SHP77 treated with DMSO at 0.1 percent for 48 hours (cell line): Measurements from ENCODE around the gene ADIPOR1.
A peak's percentile ranks its signal among the peaks of the same experiment; 100 is the strongest.
"Not testable (repeated sequence)": the region's sequence is repeated elsewhere in the genome, so short reads cannot be mapped to it uniquely, and the experiment has no call there.

Experiments used
- DNase-seq: peaks from one replicate; lab custom pipeline; 2025; lab: John Stamatoyannopoulos, UW

Gene ADIPOR1

GRCh38 chr1:202957733-202958543 is at the start of gene ADIPOR1:
Gene ADIPOR1 (minus strand): TSS chr1:202958312. CDS start chr1:202951070, 7,242 bp downstream.
- DNase-seq: peak; percentile 49

- DNase-seq: peak; percentile 93
These were observed 49.1 kb upstream of the ADIPOR1 start, which contains the start of gene TMEM183A for GRCh38 chr1:203006948-203007871. Gene TMEM183A (plus strand): TSS chr1:203007374. CDS start chr1:203007466, 92 bp downstream.

- DNase-seq: not testable (repeated sequence)
These were observed 47.5 kb upstream of the ADIPOR1 start for GRCh38 chr1:203005395-203006142.

GRCh38 chr1:203002951-203003350 is 44.8 kb upstream of the ADIPOR1 start:
- DNase-seq: no peak

GRCh38 chr1:203001986-203002385 is 43.9 kb upstream of the ADIPOR1 start:
- no peak for DNase-seq

- DNase-seq: no peak
These were observed 42.3 kb upstream of the ADIPOR1 start for GRCh38 chr1:203000217-203000944.

- peak; percentile 9 for DNase-seq
These were observed 41.0 kb upstream of the ADIPOR1 start for GRCh38 chr1:202998836-202999750.

GRCh38 chr1:202994756-202995155 is 36.6 kb upstream of the ADIPOR1 start:
- no peak for DNase-seq

- no peak for DNase-seq
These were observed 33.0 kb upstream of the ADIPOR1 start for GRCh38 chr1:202991112-202991511.

GRCh38 chr1:202989879-202990278 is 31.8 kb upstream of the ADIPOR1 start:
- DNase-seq: no peak

- no peak for DNase-seq
These were observed 29.9 kb upstream of the ADIPOR1 start for GRCh38 chr1:202987922-202988583.

- DNase-seq: no peak
These were observed 29.1 kb upstream of the ADIPOR1 start for GRCh38 chr1:202987255-202987654.

- not testable (repeated sequence) for DNase-seq
These were observed 28.0 kb upstream of the ADIPOR1 start for GRCh38 chr1:202986120-202986519.

GRCh38 chr1:202982715-202983430 is 24.8 kb upstream of the ADIPOR1 start:
- DNase-seq: no peak

GRCh38 chr1:202981939-202982338 is 23.8 kb upstream of the ADIPOR1 start:
- no peak for DNase-seq

- DNase-seq: no peak
These were observed 21.3 kb upstream of the ADIPOR1 start for GRCh38 chr1:202979459-202979858.

GRCh38 chr1:202976633-202977032 is 18.5 kb upstream of the ADIPOR1 start:
- DNase-seq: no peak

- no peak for DNase-seq
These were observed 16.7 kb upstream of the ADIPOR1 start for GRCh38 chr1:202974856-202975255.

- DNase-seq: no peak
These were observed 13.9 kb upstream of the ADIPOR1 start for GRCh38 chr1:202972046-202972445.
